ENCODE data around the gene RC3H1. TPM values are rescaled to one million over a fixed set of nuclear protein-coding genes. Genes with fewer than 3 reads are reported as not detected.

RC3H1 gene
- total and polyA plus RNA-seq, 9 of the 15 experiments (the other 6 are each of a cell fraction or from before 2014, with no cell fraction given): 2.4 to 31.7 (median 12.4) TPM

- TF ChIP-seq PBX2 (CRISPR knock-in tag; IDR thresholded peaks at IDR 0.05; ENCODE audit: low read depth) (peak; percentile 82), PBX2 (tag; conservative IDR thresholded peaks at IDR 0.05; ENCODE audit: low read depth) (peak; percentile 96), MAZ (CRISPR knock-in tag; conservative IDR thresholded peaks at IDR 0.05 in 1 of 2, IDR thresholded peaks at IDR 0.05 in 1 of 2) (peak in 1 of 2 experiments; percentile 32; a peak in 2 of 4 replicates), HINFP (tag; conservative IDR thresholded peaks at IDR 0.05; ENCODE audit: low read depth) (no peak), MAFG (tag; conservative IDR thresholded peaks at IDR 0.05) (peak; percentile 10; the same call in 1 of the 2 replicates), MEIS2 (IDR thresholded peaks at IDR 0.05; ENCODE audit: partially characterized antibody) (peak; percentile 98), SPI1 (IDR thresholded peaks at IDR 0.05; ENCODE audit: borderline replicate concordance, low read depth, low read length) (peak; percentile 45; the same call in 1 of the 2 replicates)
- TF ChIP-seq, protein P1, sequence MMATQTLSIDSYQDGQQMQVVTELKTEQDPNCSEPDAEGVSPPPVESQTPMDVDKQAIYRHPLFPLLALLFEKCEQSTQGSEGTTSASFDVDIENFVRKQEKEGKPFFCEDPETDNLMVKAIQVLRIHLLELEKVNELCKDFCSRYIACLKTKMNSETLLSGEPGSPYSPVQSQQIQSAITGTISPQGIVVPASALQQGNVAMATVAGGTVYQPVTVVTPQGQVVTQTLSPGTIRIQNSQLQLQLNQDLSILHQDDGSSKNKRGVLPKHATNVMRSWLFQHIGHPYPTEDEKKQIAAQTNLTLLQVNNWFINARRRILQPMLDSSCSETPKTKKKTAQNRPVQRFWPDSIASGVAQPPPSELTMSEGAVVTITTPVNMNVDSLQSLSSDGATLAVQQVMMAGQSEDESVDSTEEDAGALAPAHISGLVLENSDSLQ (IDR thresholded peaks at IDR 0.05): peak; percentile 93
Measured at GRCh38 chr1:173913111-173913510, 109.0 kb downstream of the RC3H1 start (continued).

Data from K562 (cell line).